T-helper 9 cell (primary cell): Measurements from ENCODE around the gene OR56A3.

Experiments
- DNase-seq: peaks from one replicate; pipeline ENCODE4 v3.0.0-alpha.2; 2020

Gene OR56A3

DNA sequence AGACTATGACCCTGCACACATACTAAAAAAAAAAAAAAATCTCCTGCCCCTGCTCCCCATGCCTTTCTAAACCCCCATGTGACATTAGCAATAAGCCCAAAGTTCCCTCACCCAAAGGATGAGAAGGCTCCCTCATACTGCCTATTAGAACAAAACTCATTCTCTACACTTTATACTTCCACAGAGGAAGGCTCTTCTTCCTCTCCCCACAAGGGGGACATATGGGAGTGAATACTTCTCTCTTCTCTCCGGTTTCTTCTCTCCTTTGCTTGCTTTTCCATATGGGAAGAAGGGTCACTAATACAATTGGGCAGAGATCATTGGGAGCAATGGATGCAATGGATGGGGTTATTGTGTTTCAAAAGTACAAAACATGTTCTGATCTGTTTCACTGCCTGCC lies 41.4 kb downstream of the OR56A3 start:
- DNase-seq: no peak

DNA sequence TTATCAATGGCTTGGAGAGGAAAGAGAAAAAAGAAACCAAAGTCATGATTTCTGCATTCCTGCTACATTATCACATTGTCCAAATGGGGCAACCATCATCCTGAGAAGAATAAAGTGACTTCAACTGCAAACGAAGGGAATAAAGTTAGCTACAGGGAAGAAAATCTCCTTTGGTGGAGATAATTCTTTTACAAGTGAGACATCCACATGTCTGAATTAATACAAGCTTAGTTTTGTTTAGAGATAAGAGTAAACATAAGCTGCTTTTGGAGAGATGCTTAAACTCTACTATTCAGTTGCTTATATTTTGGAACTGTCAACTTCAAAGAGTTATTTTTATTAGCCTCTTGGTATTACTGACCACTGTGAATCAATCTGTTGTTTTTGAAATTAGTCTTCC lies 44.8 kb downstream of the OR56A3 start, which contains the start of gene OR52L1:
Gene OR52L1, minus strand, starts transcription at position 101 of the 400 bp plus-strand sequence. Its CDS starts 55 bp downstream, at position 46.
- no peak for DNase-seq

DNA sequence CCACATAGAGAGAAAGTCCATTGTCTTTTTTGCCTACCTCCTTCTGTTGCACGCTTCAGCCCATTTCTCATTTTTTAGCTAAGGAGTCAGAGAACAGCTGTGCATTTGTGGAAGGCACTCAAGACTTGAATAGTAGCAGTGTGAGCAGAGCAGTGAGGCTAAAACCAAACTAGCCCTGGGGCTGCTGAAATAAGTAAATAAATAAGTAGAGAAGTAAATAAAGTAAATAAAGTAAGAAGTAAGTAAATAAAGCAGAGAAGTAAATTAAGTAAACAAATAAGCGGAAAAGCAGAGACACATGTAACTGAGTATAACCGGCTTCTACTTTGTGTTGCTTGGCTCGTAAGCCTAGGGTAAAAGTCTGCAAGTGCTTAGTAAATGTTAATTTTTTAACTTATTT lies 47.2 kb downstream of the OR56A3 start:
- DNase-seq: no peak

GRCh38 chr11:5992150-5992549 lies 50.1 kb downstream of the OR56A3 start:
- no peak for DNase-seq

DNA sequence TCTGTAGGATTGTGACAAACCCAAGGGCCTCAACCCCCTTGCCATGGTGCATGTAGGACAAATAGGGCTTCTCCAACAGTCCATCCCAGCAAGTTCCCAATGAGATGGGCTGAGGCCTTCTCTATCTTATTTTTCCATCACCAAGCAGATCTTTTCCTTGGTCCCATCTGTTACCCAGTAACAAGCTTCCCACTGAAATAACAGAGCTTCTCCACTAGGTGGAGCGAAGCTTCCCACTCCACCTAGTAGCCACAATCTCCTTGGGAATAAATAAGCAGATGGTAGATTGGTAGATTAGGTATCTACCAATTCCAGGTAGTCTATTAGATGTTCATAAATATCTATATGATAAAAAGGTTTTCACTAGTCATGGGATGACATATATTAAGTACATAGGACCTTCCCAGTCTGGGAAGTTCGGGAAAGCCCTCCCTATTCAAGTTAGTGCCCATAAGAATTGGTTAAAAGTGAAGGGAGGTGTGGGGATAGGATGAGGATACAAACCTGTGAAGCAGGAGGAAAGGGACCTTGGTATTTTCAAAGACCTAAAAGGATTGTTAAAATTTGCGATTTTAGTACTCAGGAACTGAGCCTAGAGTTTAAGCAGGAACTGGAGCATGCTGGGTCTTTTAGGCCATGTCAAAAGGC lies 50.7 kb downstream of the OR56A3 start:
- no peak for DNase-seq

DNA sequence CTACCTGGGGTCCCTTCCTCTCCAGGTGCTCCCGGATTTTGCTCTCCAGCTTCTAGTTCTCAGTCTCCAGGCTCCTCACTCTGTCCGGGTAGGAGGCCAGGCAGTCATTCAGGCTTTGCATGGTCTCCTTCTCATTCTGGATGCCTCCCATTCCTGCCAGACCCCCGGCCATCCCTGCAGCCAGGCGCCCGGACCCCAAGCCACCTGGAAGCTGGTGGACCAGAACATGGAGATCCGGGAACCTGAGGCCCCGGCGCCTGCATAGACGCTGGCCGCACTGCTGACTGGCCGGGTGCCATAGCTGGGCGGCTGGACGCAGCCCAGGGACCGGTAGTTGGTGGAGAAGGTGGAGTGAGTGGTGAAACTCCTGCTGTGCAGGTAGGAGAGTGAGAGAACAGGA lies 52.7 kb downstream of the OR56A3 start:
- DNase-seq: no peak
